Activated CD4-positive, alpha-beta T cell treated with anti-CD3 and anti-CD28 coated beads, Interleukin-2, Interleukin-6, amounts not matched to agents 100 ng/mL and 50 ng/mL, durations not matched to agents 16 hours and 8 hours (primary cell): ENCODE measurements around the gene SERBP1.
A peak's percentile ranks its signal among the peaks of the same experiment; 100 is the strongest.
"Not testable (repeated sequence)": the region's sequence is repeated elsewhere in the genome, so short reads cannot be mapped to it uniquely, and the experiment has no call there.

Experiments
- DNase-seq: peaks from one replicate; pipeline ENCODE4 v3.0.0-alpha.2; 2020

Gene SERBP1

DNA sequence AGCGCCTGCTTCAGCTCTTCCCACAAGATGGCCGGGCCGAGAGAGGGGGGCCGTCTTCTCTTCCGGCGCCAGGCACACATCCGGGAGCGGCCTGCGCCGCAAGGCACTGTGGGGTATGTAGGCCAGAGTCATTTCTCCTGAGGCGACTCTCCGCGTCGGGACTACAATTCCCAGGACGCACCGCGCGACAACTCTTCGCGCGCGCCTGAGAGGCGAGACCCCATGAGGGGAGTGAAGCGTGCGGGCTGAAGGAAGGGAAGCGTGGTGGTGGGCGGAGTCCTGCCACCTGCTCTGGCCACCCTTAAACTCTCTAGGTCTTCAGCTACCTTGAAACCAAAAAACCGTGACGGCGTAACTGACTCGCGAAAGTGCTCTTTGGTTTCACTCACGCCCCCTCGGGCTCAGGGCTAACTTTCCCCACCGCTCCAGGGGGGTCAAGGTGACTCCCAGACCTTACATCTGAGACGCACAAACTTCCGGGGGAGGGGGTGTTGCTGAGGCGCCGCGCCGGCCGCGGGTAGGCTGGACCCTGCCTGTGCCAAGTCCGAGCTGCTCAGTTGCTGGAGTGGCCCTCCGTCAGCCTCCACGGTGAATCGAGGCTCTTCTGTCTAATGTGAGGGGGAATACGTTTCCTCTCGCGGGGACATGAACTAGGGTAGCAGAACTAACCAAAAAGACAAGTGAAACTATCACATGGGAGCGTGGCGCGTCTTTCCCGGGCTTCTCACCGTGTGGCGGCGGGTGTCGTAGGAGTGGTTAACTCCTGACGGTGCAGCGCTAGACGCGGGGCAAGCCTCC, at the start of gene SERBP1:
Gene SERBP1 (minus strand): TSS at position 45 of the 798 bp plus-strand sequence. CDS start 102 bp downstream, outside the sequence.
- peak; percentile 98 for DNase-seq

DNA sequence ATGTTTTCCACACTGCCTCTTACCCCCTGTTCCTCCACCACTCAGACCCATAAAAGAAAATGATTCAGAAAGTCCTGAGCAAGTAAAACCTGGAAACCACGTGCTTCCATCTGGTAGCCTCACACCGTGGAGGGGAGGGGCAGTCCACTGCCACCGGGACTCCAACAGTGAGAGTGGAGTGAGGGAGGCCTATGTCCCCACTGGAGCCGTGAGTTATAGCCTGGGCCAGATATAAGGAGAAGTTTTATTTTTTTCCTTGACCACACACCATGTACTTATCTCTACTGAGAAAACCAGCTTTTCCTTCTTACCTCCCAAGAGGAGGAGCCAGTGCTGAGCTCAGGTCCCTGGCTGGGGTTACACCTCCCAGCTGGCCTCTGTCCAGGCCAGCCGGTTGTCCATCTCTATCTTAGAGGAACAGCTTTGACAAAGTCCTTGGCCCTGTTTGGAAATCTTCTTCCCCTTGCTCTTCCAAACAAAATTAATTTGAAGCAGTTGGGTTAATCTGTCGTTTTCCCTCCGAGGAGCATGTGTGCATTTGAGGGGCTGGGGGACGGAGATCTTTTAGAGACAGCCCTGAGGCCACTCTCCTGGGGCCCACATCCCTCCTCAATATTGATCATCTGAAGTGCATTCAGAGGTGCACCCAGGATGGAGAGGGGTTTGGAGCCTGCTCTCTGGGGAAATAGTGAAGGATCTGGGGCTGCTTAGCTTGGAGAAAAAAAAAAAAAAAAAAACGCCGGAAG, 49.1 kb upstream of the SERBP1 start:
- peak; percentile 41 for DNase-seq

DNA sequence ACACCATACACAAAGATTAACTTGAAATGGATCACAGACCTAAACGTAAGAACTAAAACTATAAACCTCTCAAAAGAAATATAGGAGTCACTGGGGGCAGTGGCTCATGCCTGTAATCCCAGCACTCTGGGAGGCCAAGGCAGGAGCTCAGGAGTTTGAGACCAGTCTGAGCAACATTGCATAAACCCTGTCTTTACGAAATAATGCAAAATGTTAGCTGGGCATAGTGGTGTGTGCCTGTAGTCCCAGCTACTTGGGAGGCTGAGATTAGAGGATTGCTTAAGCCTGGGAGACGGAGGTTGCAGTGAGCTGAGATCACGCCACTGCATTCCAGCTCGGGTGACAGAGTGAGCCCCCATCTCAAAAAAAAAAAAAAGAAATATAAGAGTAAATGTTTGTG, 46.7 kb upstream of the SERBP1 start:
- DNase-seq, result no peak

DNA sequence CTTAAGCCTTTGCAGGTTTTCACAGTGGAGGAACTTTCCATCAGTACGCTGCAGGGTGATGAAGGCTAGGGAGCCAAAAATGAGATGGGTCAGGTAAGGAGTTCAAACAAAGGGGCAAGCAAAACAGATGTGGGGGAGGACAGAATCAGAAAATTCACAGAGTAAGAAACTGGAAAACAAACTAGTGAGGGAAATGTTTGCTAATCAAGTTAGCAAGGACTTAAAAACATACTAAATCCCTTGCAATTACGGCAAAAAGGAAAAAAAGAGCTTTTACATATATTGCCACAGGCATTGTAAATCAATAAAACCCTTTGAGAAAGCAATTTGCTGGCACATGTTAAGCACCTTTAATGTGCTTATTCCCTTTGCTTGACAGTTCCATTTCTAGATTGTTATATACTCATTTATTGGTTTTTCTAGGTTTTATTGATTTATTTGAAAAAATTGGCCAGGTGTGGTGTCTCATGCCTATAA, 45.8 kb upstream of the SERBP1 start:
- DNase-seq, result no peak

DNA sequence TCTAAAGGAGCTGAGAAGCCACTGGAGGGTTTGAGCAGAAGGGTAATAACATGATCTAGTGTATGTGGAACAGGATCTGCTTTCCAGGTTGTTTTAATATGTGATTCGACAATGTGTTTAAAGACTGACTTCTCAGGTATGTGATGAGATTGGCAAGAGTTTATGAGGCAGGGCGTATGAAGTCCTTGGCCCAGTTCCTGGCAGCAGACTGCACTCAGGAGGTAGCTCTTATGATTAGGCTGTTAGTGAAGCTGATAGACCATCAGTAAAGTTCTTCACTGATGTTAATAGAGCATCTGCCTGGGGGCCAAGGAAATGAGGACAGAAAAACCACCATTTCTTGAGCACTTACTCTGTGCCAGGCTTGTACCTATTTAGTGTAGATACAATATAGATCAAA, 41.9 kb upstream of the SERBP1 start:
- DNase-seq, result no peak

DNA sequence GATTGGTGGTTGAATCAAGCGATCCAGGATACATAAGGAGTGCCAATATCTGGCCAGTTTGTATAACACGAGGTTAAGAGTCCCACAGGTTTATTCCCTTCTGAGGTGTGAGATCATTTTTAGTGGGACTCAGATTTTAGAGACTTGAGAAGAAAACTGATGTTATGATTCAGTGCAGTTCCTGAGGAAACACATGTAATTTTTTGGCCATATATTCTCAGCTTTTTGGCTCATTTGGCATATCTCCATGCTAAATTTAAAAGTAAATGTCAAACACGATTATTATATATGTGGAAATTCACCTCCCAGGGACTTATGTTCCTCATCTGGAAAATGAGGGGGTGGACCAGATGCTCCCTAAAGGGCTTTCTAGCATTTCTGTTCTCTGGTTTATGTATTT, 39.2 kb upstream of the SERBP1 start:
- no peak for DNase-seq

DNA sequence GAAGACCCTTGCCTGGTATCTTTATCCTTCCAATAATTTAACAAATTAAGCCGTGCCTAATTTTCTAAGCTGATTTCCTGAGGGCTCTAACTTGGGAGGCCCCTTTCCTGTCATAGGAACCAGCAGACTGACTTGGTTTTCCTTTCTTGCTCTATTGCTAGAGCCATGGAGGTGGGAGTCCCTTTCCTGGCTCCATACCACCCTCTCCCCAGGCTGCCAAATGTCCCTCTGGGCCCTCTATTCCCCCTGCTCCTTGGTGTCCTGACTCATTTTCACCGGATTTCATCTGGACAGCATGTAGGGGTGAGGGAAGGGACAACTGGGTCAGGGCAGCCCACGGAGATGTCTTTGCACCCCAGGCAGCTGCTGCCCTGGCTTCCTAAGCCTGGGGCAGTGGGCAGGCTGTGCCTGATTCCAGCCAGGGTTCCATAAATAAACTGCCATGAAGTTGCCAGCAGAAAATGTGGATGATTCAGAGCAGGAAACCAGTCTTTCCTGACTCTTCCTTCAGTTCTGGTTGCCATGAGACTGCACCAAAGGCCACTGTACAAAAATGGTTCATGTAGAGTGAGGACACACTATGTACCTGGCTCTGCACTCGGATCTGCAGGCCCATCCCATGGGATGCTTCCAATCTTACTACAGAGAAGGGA, 38.0 kb upstream of the SERBP1 start:
- DNase-seq, result no peak

DNA sequence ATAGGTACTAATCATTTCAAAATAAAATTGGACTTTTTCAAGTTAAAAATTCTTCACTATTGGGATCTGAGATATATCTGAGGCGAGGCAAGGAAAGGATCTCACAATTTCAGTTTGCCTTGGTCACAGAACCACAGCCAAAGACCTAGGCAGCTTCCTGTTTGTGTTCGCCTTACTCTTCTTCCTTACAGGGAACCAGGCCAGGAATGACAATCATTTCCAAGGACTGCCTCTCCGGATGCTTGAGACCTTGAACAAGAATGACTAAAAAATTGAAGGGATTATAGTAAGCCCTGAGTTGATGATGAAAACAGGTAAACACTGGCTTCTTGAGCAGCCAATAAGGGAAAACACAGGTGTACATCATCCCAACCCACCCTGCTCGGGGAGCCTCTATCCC, 35.2 kb upstream of the SERBP1 start:
- DNase-seq, result no peak

DNA sequence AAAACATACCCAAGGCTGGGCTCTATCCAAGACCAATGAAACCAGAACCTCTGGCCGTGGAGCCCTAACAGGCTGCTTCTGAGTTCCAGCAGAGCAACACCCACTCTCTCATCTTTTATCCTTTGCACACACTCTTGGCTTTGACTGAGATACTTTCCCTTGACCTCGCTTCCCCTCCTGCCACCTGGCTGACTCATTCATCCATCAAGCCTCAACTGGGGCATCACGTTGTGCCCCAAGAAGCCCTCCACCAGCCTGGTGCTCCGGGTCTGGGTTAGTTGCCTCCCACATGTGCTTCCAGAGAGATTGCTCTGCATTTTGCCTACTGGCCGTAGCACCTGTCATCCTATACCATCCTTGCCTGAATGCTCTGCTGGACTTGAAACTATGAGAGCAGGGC, 34.5 kb upstream of the SERBP1 start:
- DNase-seq, result no peak

DNA sequence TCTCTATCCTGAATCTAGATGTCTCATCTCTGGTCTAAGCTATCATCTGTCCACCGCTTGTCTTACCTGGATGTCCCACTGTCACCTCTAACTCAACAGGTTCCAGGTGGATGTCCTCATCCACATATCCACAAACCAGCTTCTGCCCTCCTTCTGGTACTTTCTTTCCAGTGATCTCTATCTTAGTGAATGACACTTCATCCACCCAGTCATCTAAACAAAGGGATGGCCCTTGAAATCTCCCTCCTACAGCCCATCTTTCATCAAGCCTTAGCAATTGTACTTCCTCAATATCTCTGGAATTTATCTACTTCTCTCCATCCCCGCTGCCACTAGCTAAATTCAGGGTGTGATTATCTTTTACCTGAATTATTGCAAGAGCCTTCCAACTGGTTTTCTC, 33.9 kb upstream of the SERBP1 start:
- DNase-seq, result no peak

DNA sequence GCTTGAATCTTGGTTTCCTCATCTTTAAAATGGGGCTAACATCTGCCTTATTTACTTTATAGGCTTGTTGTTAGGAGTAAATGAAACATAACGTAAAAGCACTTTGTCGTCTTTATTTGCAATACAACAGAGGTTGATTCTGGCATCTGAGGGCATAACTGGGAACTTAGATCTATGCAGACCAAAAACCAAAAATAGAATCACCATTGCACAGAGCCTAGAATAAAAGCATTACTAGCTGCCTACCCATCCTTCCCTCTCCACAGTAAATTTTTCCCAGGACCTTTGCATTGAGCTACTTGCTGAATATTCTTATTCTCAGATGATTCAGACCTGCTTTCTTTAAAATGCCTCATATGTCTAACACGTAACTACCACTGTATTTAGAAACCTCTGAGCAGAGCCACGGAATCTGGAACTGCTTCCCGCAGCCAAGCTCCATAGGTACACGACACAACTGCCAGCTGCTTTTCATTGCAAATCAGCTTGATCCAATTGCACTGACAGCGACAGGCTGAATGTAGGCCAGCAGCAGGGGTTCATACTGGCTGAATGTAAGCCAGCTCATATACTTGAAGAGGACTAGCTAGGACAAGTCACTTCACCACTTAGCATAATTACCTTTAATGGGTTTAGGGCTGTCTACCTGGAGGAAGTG, 33.2 kb upstream of the SERBP1 start:
- DNase-seq, result no peak

DNA sequence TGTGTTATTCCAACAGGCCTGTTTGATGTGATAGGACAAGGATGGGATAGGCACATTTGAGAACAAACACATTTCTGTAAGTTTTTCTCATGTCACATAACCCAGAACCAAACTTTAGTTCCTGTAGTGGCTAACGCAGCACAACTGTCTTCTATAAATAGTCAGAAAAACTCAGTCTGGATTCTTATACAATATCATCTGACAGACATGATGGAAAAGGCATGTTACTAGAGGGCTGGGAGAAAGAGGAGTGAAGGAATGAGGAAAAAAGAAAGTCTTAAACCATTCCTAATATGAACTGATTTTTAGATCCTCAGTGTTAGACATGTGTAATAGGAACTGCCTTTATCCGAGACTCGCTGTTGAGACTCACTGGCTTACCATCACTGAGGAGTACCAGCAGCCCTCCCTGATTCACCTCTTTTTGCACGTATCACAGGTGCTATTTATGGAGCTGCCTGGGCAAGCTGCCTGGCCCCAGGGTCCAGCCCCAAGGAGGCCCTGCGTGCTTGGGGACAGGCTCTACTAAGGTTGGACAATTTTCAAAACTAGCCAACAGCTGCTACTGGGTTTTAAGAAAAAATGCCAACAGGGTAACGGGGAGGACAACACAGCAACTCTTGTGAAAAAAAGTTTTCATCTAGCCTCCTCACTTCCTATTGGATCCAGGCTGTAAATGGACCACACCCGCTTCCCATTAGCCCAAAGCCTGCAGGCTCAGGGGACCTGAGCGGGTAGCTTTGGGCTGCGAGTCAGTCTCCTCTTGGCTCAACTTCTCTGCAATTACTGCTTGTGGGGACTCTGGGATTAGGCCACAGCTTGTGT, 30.7 kb upstream of the SERBP1 start:
- no peak for DNase-seq

DNA sequence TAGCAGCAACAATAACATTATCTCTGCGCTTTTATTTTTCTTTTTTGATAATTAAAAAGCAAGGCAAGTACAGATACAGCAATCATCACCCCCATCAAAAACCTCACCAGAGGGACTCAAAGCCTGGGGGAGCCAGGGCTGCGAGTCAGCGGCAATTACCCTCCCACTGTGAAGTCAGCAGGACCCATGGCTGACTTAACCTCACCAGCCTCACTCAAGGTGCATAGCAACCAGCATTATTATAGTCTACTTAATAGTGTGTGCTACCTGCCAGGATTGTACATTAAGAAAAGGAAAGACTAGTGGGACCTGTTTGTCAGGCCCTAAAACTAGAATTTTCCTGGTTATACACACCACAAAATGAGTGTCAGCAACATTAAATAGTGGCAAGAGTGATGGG, 28.9 kb upstream of the SERBP1 start:
- DNase-seq, result no peak

DNA sequence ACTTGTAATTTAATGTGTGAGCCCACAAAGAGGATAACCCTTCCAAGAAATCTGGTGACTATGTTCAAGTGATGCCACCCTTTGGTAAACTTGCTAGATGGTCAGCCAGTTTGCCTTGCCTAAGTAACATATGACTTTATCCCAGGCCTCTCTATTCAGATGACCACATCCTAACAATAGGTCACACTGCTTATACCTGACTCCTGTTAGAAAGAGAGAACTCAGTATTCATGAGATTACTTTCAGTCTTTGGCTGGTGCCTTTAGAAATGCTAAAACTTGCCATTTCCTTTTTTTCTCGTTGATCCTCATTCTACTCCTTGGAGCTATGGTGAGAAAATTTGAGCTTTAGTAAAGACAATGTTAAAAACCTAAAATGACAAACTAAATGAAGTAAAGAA, 28.5 kb upstream of the SERBP1 start:
- DNase-seq, result no peak

DNA sequence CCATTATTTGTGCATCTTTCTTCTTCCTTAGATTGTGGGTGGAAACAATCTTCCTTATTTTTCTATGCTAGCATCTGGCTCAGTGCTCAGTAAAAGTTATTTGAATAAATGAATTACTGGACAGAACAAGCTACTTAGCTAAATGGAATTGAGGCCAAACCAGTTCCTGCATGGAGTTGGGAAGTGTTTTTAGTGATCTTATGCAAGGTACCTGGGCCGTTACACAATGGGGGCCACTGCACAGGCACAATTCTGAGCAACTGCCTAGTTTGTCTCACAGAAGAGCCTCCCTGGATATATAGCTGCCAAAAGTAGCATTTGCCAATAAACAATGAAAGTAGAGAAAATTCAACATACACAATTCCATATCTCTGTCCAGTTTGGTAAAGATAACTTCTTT, 27.0 kb upstream of the SERBP1 start:
- no peak for DNase-seq

DNA sequence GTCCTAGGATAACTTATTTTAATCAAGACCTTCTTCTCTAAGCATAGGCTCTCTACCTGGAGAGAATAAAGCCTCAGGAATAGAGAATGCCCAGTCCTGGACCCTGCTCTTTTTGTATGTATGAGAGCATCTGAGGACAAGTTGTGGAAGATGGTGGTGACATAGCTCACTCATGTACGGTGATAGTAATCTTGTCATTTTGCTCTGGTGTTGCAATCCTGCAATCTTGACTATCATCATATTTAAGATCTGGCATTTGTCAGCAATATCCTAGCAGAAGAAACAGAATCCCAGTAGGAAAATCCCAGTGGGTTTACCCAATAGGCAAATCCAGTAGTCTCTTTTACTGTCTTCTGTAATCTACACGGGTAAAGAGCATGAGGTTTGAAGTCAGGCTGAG, 21.6 kb upstream of the SERBP1 start:
- DNase-seq, result no peak

DNA sequence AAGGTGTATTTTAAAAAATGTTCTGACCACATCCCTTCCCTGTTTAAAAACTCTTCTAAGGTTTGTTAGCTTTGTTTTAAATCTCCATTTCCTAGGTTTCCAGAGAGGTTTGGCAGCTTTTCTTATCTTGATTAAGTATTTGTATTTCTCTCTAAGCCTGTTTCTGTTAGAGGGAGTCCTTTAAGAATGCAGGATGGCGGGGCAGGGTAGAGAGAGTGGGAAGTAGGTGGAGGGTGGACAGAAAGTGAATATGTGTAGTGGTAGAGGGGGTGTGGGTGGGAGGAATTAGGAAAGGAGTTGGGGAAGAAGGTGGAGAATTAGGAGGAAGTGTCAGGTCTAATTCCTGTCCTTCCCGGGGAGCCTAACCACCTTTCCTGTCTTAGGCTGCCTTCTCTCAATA, 21.2 kb upstream of the SERBP1 start:
- DNase-seq, result no peak

DNA sequence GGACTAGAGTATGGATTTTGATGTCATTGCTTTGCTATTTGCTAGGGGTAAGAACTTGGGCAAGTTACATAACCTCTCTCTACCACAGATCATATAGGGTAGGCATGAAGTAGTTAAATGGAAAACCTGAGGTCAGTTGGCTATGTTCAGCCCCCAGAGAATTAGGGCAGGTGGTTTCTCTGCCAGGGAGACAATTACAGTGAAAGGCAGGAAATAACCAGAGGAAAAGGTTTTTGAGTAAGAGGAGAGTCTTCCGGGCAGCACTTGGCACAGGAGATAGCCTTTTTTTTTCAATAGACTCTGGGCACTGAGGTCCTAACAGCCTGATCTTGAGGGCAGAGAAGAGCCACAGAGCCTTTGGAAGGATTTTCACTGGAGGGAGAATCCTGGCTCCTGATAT, 16.7 kb upstream of the SERBP1 start:
- no peak for DNase-seq

DNA sequence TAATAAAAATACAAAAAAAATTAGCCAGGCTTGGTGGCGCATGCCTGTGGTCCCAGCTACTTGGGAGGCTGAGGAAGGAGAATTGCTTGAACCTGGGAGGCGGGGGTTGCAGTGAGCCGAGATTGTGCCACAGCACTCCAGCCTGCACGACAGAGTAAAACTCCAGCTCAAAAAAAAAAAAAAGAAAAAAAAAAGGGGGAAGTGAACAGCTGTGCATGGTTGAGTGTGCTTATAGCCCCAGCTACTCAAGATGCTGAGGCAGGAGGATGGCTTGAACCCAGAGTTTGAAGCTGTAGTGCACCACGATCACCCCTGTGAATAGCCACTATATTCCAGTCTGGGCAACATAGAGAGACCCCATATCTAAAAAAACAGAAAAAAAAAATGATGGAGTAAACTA, 15.8 kb upstream of the SERBP1 start:
- DNase-seq, result not testable (repeated sequence)

DNA sequence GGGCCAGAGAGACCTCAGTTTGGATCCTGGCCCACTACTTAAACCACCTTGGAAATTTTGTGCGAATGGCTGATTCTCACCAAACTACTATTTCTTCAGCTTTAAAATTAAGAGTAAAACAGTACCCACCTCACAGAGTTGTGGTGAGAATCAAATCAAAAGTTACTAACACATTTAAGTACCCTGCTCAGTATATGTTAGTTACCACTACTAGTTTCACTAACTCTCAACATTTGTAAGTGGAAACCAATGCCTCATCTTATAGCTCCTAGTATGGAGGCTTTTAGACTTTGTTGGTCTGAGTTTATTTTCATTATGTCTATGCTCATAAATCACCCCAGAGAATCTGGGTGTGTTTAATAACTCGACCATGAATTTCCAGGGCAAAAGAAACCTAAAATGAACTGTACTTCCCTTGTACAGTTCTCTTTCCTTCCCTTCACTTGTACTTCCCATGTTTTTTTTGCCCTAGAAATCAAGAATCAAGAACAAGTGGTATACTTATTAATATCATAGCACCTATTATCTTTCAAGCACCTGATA, 11.6 kb upstream of the SERBP1 start:
- no peak for DNase-seq

DNA sequence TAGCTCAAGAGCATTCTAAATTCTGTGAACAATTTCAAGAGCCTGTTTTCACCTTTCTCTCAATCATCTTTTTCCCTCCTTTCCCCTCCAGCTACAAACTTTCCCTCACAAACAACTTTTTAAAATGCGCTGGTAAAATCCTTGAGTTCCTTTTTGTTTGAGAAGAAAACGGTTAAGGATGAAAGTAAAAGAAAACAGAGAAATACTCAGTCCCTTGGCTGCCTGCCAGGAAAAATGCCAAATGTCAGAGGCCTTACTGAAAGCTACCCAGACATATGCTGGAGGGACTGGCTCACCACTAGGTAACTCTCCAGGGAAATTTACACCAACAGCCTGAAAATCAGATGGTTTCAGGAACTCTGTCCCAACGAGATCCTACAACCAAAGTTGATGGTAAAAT, 11.0 kb upstream of the SERBP1 start:
- no peak for DNase-seq

DNA sequence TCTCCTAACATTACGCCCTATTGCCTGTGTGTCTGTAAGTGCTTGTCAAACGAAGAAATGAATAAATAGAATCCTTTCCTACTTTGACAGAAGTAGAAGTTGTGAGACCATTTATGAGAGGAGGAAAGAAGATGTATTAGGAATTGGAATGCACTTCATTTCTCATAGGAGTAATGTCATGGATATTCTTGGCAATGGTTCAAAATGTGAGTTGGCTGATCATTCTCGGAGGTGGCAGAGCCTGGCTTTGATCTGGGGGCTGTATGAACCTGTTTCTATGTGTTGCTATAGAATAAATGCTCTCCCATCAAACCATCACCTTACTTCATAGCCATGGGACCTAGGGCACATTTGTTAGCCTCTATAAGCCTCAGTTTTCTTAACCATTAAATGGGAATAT, 10.1 kb upstream of the SERBP1 start:
- no peak for DNase-seq
